BLaER1 (cell line): ENCODE data around the gene AKR7A2.

ENCODE experiments used
- H3K27ac ChIP-seq: shearing (Covaris generic); formaldehyde crosslinking; 2 replicates; pipeline ENCODE4 v1.8.1; 2022
- H3K27me3 ChIP-seq: shearing (Covaris generic); formaldehyde crosslinking; 2 replicates; pipeline ENCODE4 v1.8.1; 2022
- H3K36me3 ChIP-seq: shearing (Covaris generic); formaldehyde crosslinking; 2 replicates; pipeline ENCODE4 v1.8.1; 2022
- H3K4me1 ChIP-seq: shearing (Covaris generic); formaldehyde crosslinking; 2 replicates; pipeline ENCODE4 v1.8.1; 2022
- H3K4me2 ChIP-seq: shearing (Covaris generic); formaldehyde crosslinking; 2 replicates; pipeline ENCODE4 v1.8.1; 2022
- H3K4me3 ChIP-seq: shearing (Covaris generic); formaldehyde crosslinking; 2 replicates; pipeline ENCODE4 v1.8.1; 2022
- H3K9ac ChIP-seq: shearing (Covaris generic); formaldehyde crosslinking; 2 replicates; pipeline ENCODE4 v1.8.1; 2022
- H3K9me3 ChIP-seq: shearing (Covaris generic); formaldehyde crosslinking; 2 replicates; pipeline ENCODE4 v1.8.1; 2022
- H4K20me1 ChIP-seq: shearing (Covaris generic); formaldehyde crosslinking; 2 replicates; pipeline ENCODE4 v1.8.1; 2022
- Cebpa-rat ChIP-seq: shearing (Covaris generic); IDR thresholded peaks from 2 replicates; pipeline ENCODE4 v1.8.1; 2022

The AKR7A2 gene

DNA sequence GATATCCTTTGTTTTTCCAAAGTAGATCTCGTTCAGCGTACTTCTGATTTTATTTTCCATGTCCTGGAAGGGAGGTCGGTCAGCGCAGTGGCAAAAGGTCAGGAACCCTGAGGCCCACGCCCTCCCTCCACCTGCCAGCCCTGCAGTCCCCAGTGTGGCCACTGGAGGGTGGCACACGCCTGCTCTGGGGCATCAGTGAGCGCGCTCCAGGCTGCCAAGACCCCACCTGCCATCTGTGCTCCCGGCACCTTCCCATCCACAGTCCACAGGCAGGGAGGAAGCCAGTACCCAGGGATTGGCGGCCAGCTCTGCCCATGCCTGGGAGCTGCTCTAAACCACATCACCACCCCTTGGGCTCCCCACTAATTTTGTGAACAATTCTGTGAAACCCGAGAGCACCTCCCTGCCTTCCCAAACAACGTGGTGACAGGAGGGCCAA lies 32.4 kb upstream of the AKR7A2 start:
- H3K4me1 ChIP-seq, result peaks cover 24% of the 10 kb centered on the region
- no peak overlapping the region for H3K9ac ChIP-seq
- H3K27me3 ChIP-seq, result no peaks in the 10 kb centered on the region
- no peak overlapping the region for H3K27ac ChIP-seq
- H4K20me1 ChIP-seq, result peaks cover 42% of the 10 kb centered on the region
- TF ChIP-seq Cebpa-rat, result no peak
- peaks cover 69% of the 10 kb centered on the region for H3K36me3 ChIP-seq
- no peak overlapping the region for H3K4me3 ChIP-seq
- no peak overlapping the region for H3K4me2 ChIP-seq
- no peaks in the 10 kb centered on the region for H3K9me3 ChIP-seq

DNA sequence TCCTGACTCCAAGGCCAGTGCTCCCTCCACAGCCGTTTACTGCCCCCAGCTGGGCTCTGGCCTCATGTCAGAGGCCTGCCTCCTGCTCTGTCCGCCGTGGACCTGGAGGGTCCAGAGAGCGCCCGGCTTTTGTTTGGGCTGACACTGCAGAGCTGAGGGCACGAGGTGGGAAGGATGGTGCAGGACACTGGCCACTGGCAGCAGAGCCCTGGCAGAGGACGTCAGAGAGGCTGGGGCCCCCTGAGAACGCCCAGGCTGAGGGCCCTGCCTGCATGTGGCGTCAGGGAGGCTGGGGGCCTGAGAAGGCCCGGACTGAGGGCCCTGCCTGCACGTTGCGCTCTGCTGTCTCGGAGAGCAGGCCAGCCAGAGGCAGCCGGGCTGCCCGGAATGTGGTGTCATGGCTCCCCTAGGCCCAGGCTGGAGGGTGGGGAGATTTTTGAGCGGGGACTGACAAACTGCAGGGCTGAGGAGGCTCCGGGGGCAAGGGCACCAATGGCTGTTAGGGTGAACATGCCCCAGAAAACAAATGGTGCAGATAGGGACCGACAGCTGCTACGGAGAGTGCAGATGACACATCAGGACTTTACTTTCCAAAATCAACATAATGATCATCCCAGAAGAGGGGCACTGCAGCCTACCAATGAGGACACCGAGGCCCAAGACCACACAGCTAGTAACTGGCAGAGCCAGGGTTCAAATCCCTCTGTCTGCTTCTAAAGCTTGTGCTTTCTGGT lies 31.8 kb upstream of the AKR7A2 start:
- Histone ChIP-seq H3K4me3 (no peak overlapping the region), H3K4me2 (no peak overlapping the region), H4K20me1 (peaks cover 36% of the 10 kb centered on the region), H3K9me3 (no peaks in the 10 kb centered on the region), H3K4me1 (peaks cover 18% of the 10 kb centered on the region), H3K9ac (no peak overlapping the region), H3K27me3 (no peaks in the 10 kb centered on the region), H3K27ac (no peak overlapping the region), H3K36me3 (peaks cover 69% of the 10 kb centered on the region)
- no peak for TF ChIP-seq Cebpa-rat

DNA sequence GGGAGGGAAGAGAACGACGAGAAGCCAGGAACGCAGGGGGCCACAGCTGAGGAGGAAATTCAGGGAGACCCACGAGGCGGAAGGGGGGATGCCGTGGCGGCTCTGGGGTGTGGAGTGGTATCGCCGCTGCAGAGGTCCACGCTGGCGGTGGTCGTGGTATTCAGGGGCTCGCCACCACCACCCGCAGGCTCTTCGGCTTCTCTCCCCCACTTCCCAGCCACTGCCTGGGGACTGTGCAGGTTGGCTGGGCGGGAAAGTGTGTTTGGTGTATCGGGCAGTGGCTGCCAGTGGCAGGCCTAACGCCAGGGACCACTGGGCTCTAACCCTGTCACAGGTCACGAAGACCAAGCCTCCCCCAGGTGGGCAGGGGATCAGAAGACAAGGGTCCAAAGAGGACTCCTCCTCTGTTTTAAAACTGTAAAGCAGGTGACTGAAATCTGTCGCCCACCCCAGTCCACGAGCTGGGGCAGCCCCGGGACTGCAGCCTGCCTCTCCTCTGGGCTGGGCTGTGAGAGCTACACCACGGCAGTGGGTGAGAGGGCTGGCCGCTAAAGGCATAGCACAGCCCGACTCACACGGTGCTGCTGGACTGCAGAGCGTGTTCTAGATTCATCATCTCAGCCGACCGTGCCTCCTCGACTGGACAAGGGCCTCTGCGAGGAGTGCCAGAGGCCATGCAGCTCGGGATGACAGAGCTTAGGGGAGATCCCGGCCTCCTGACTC lies 31.1 kb upstream of the AKR7A2 start:
- H4K20me1 ChIP-seq, result peaks cover 29% of the 10 kb centered on the region
- peaks cover 11% of the 10 kb centered on the region for H3K4me1 ChIP-seq
- no peaks in the 10 kb centered on the region for H3K9me3 ChIP-seq
- H3K9ac ChIP-seq, result no peak overlapping the region
- no peak for TF ChIP-seq Cebpa-rat
- H3K27me3 ChIP-seq, result no peaks in the 10 kb centered on the region
- no peak overlapping the region for H3K4me2 ChIP-seq
- peaks cover 75% of the 10 kb centered on the region for H3K36me3 ChIP-seq
- H3K27ac ChIP-seq, result no peak overlapping the region
- H3K4me3 ChIP-seq, result no peak overlapping the region

DNA sequence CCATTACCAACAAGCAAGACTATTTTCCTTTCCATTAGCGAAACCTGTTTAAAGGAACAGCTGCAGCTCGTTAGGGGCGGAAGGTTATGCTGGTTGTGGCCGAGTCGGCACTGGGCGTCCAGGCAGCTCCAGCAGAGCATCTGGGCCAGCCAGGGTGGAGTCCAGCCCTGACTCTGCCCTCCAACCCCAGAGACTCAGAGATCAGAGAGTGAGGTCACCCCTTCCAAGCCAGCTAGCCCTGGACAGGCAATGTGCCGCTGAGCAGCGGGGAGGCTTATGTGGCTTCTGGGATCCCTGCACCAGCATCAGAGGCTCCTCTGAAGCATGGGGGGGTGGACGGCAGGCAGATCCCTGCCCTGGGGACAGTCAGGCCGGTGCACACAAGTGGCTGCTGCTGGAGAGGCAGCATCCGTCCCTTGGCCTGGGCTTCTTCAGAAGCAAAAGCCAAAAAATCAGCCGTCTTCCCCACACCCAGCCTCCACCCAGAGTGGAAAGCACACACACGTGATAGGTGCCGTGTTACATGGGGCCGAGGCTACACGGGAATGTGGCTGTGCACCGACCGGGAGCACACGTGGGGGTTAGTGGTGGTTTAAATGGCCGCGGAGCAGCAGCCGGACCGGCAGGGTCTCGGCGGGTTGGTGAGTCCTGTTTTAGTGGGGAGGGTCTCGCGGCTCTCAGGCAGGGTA lies 30.3 kb upstream of the AKR7A2 start:
- no peak for TF ChIP-seq Cebpa-rat

DNA sequence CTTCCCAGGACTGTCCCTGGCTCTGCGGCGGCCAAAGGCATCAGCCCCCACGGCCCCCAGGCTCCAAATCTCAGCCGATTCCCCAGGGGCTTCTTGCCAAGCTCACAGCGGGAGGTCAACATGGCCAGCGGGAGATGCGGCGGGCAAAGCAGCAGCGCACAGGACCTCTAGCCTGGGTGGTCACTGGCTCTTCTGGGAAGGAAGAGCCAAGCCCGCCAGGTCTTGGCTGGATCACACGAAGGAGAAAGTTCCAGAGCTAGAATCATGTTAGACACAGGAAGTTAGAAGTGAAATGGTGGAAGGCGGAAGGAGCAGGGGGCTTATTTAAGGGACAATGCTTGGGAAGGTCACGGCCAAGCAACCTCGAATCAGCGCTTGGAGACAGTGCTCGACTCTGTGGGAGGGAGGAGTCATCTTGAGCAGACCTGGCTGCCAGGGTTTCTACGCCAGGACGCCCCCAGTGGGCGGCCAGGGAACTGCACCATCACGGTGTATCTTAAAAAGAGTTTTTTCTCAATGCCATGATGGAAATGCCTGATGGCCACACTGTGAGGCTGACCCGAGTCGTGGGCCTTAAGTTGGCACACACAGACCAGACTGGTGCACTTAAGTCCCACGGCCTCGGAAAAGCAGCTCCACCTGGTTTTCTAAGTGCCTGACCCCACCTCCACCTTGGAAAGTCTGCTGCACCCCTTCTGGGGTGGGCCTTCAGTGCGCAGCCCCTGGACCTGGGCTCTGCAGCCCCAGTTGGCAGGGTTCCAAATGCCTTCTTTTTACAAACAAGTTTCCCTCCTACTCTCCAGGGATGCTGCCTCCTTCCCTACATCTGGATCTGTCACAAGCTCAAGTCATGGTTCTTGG lies 29.5 kb upstream of the AKR7A2 start:
- Histone ChIP-seq H3K4me1 (peaks cover 14% of the 10 kb centered on the region), H3K4me3 (no peak overlapping the region), H4K20me1 (peaks cover 26% of the 10 kb centered on the region; the same call in 1 of the 2 replicates), H3K9ac (no peak overlapping the region), H3K27ac (no peak overlapping the region), H3K27me3 (no peaks in the 10 kb centered on the region), H3K36me3 (peaks cover 92% of the 10 kb centered on the region), H3K4me2 (no peak overlapping the region), H3K9me3 (no peaks in the 10 kb centered on the region)
- no peak for TF ChIP-seq Cebpa-rat

More for the DNA sequence above, 30.3 kb upstream of the AKR7A2 start:
- no peak overlapping the region for H3K4me2 ChIP-seq
- peaks cover 11% of the 10 kb centered on the region for H3K4me1 ChIP-seq
- H3K4me3 ChIP-seq, result no peak overlapping the region
- no peak overlapping the region for H3K9ac ChIP-seq
- H3K27ac ChIP-seq, result no peak overlapping the region
- H4K20me1 ChIP-seq, result peaks cover 26% of the 10 kb centered on the region; the same call in 1 of the 2 replicates
- no peaks in the 10 kb centered on the region for H3K9me3 ChIP-seq
- H3K27me3 ChIP-seq, result no peaks in the 10 kb centered on the region
- H3K36me3 ChIP-seq, result peaks cover 84% of the 10 kb centered on the region

DNA sequence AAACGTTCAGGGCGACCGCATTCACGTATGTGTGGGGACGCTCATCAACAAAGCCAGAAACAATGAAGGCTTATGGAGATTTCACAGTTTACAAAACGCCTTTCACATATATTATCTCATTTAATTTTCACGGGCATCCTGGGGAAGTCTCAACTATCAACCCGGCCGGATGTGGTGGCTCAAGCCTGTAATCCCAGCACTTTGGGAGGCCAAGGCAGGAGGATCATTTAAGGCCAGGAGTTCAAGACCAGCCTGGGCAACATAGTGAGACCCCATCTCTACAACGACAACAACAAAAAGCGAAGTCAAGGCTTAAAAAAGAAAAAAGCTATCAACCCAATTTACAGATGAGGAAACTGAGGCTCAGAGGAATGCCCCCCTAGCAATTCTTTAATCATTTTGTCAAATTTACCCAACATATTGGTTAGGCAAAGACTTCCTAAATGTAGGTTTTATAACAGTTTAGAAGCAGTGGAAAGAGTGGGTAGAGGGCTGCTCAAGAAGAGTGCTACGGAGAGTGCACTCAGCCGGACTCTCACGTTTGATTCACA lies 28.5 kb upstream of the AKR7A2 start:
- H3K27ac ChIP-seq, result no peak overlapping the region
- H3K4me2 ChIP-seq, result no peak overlapping the region
- H4K20me1 ChIP-seq, result peaks cover 24% of the 10 kb centered on the region; the same call in 1 of the 2 replicates
- peaks cover 18% of the 10 kb centered on the region for H3K4me1 ChIP-seq
- no peak overlapping the region for H3K4me3 ChIP-seq
- H3K36me3 ChIP-seq, result peaks cover 86% of the 10 kb centered on the region
- no peak for TF ChIP-seq Cebpa-rat
- no peak overlapping the region for H3K9ac ChIP-seq
- H3K9me3 ChIP-seq, result no peaks in the 10 kb centered on the region
- H3K27me3 ChIP-seq, result no peaks in the 10 kb centered on the region

DNA sequence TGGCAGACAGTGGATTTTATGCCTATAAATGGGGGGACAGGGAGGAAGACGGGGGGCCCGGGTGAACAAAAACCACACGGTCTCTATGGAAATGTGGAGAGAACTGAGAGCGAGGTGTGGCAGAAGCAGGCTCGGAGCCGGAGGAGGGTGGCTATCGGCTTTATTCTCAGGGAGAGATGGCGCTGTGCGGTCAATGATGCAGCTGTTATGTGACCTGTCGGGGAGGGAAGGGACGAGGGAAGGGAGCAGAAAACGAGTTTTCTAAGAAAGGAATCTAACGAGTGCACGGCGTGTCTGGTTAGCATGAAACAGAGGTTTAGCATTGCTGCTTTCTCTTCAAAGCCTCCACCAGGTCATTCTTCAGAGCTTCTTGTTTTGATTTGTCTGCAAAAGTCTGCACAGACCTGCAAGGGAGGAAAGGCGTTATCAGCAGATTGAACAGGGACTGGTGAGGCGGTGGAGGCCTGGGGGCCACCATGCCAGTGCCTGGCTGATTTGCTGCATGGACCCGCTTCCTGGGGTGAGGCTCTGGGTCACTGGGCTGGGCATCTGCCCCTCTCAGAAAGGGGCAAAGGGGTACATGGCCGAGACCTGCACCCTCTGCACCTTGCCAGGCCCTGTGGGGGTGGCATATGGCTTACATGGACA lies 27.4 kb upstream of the AKR7A2 start:
- Histone ChIP-seq H3K4me2 (no peak overlapping the region), H3K4me1 (peaks cover 18% of the 10 kb centered on the region), H3K9ac (no peak overlapping the region; the same call in 1 of the 2 replicates), H3K36me3 (peaks cover 75% of the 10 kb centered on the region), H3K27ac (no peak overlapping the region), H4K20me1 (peaks cover 14% of the 10 kb centered on the region; the same call in 1 of the 2 replicates), H3K27me3 (no peaks in the 10 kb centered on the region), H3K4me3 (no peak overlapping the region), H3K9me3 (no peaks in the 10 kb centered on the region)
- TF ChIP-seq Cebpa-rat, result no peak

DNA sequence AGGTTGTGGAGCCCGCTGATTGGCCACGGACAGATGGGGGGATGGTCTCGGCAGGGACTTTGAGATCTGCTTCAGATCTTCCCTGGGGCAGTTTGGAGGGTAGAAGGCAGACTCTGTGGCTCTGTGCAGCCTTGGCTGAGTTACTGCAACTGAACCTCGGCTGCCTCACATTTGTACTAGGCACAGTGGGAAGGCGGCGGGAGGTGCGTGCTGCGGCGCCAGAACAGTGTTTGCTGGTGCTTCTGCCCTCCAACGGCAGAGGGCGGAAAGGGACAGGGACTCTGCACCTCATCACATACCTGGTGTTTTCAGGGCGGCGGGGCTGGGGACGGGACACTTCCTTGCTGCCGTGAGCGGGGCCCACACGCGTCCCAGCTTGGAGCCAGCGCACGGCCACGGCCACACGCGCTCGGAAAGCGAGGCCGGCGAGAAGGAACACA lies 26.4 kb upstream of the AKR7A2 start:
- Histone ChIP-seq H3K4me3 (no peak overlapping the region), H3K27me3 (no peaks in the 10 kb centered on the region), H3K27ac (no peak overlapping the region), H3K4me2 (no peak overlapping the region), H3K4me1 (peaks cover 18% of the 10 kb centered on the region), H3K9ac (no peak overlapping the region), H3K36me3 (peaks cover 65% of the 10 kb centered on the region), H4K20me1 (peaks cover 9% of the 10 kb centered on the region; the same call in 1 of the 2 replicates), H3K9me3 (no peaks in the 10 kb centered on the region)
- TF ChIP-seq Cebpa-rat, result no peak
